Iris pigment epithelial cell (primary cell): ENCODE results near the gene EEF2KMT.
"Not testable (repeated sequence)": the region's sequence is repeated elsewhere in the genome, so short reads cannot be mapped to it uniquely, and the experiment has no call there.

Experiments used
- DNase-seq: peaks from one replicate; pipeline ENCODE4 v3.0.0-alpha.2; 2011; ENCODE audit warnings: low read depth

EEF2KMT gene

GRCh38 chr16:5095145-5095830 is 2.3 kb downstream of the EEF2KMT start:
- not testable (repeated sequence) for DNase-seq

GRCh38 chr16:5093746-5094145 is 3.8 kb downstream of the EEF2KMT start:
- not testable (repeated sequence) for DNase-seq

GRCh38 chr16:5093081-5093480 is 4.5 kb downstream of the EEF2KMT start:
- DNase-seq: not testable (repeated sequence)

GRCh38 chr16:5090592-5090991 is 7.0 kb downstream of the EEF2KMT start:
- not testable (repeated sequence) for DNase-seq

- not testable (repeated sequence) for DNase-seq
Observed at GRCh38 chr16:5089911-5090555, 7.6 kb downstream of the EEF2KMT start.

- not testable (repeated sequence) for DNase-seq
Observed at GRCh38 chr16:5088936-5089335, 8.7 kb downstream of the EEF2KMT start.

GRCh38 chr16:5088086-5088790 is 9.4 kb downstream of the EEF2KMT start:
- not testable (repeated sequence) for DNase-seq

- not testable (repeated sequence) for DNase-seq
Observed at GRCh38 chr16:5085716-5086115, 11.9 kb downstream of the EEF2KMT start.

GRCh38 chr16:5084802-5085201 is 12.8 kb downstream of the EEF2KMT start:
- DNase-seq: peak; percentile 58

- not testable (repeated sequence) for DNase-seq
Observed at GRCh38 chr16:5084099-5084731, 13.4 kb downstream of the EEF2KMT start.

- DNase-seq: not testable (repeated sequence)
Observed at GRCh38 chr16:5083646-5084045, 13.9 kb downstream of the EEF2KMT start.

GRCh38 chr16:5080996-5081395 is 16.6 kb downstream of the EEF2KMT start:
- DNase-seq: not testable (repeated sequence)

- not testable (repeated sequence) for DNase-seq
Observed at GRCh38 chr16:5080461-5080860, 17.1 kb downstream of the EEF2KMT start.

GRCh38 chr16:5078626-5079025 is 19.0 kb downstream of the EEF2KMT start:
- DNase-seq: no peak

- DNase-seq: no peak
Observed at GRCh38 chr16:5077304-5077703, 20.3 kb downstream of the EEF2KMT start.

GRCh38 chr16:5075637-5076036 is 22.0 kb downstream of the EEF2KMT start:
- no peak for DNase-seq

GRCh38 chr16:5073771-5074170 is 23.8 kb downstream of the EEF2KMT start:
- not testable (repeated sequence) for DNase-seq

GRCh38 chr16:5073279-5073629 is 24.3 kb downstream of the EEF2KMT start:
- peak; percentile 54 for DNase-seq

- peak; percentile 23 for DNase-seq
Observed at GRCh38 chr16:5072334-5073278, 25.0 kb downstream of the EEF2KMT start.

- DNase-seq: peak; percentile 85
Observed at GRCh38 chr16:5071681-5072333, 25.8 kb downstream of the EEF2KMT start, which contains the start of gene ALG1. ALG1 (plus strand) TSS chr16:5071843; CDS start chr16:5071850, 7 bp downstream.

GRCh38 chr16:5071341-5071680 is 26.3 kb downstream of the EEF2KMT start:
- no peak for DNase-seq
